Panc1 (cell line): ENCODE results near the gene CHST5. TPM values are rescaled to one million over a fixed set of nuclear protein-coding genes. Genes with fewer than 3 reads are reported as not detected.
A peak's percentile ranks its signal among the peaks of the same experiment; 100 is the strongest.

Experiments
- ATAC-seq: fragments of 200-7000 bp; cut with Tn5 transposase; 2 replicates; pipeline ENCODE4 v1.9.1; 2020; ENCODE audit warnings: mild to moderate bottlenecking, moderate library complexity
- BruUV-seq: library from RNA; stranded (reverse); fragments of 400-500 nt; replicated peaks from 2 replicates; lab custom pipeline; 2021; lab: Mats Ljungman, UMichigan
- CTCF ChIA-PET: fragments of 300-600 bp; sonication (Branson Sonifier 250); formaldehyde crosslinking; loops from one replicate; lab custom pipeline; 2022; ENCODE audit warnings: antibody characterized with exemption; lab: Charles Lee
- POLR2A ChIA-PET: fragments of 300-600 bp; sonication (Branson Sonifier 250); formaldehyde crosslinking; loops from one replicate; lab custom pipeline; 2022; ENCODE audit warnings: antibody characterized with exemption; lab: Charles Lee
- DNase-seq: peaks from one replicate; pipeline ENCODE4 v3.0.0-alpha.2; 2010; ENCODE audit warnings: low read depth, low spot score
- H3K27ac ChIP-seq: 2 replicates; pipeline ENCODE4 v1.5.1; 2011; ENCODE audit warnings: mild to moderate bottlenecking, low read length, inconsistent platforms
- H3K27me3 ChIP-seq: fragments of 200-500 bp; sonication (Bioruptor generic); 2 replicates; pipeline ENCODE4 v1.6.0; 2014; ENCODE audit warnings: low read length, inconsistent platforms; ENCODE audit not compliant: control insufficient read depth, insufficient read depth
- H3K36me3 ChIP-seq: fragments of 200-500 bp; sonication (Bioruptor generic); 2 replicates; pipeline ENCODE4 v1.5.1; 2014; ENCODE audit warnings: inconsistent platforms, mild to moderate bottlenecking, low read length, moderate library complexity; ENCODE audit not compliant: control insufficient read depth, insufficient read depth
- H3K4me1 ChIP-seq: 2 replicates; pipeline ENCODE4 v1.5.1; 2011; ENCODE audit warnings: inconsistent platforms, mild to moderate bottlenecking, low read length, moderate library complexity; ENCODE audit not compliant: control insufficient read depth, insufficient read depth
- H3K4me3 ChIP-seq, 2 experiments: 2 replicates each; pipeline ENCODE4 v1.5.1; 2011 to 2012; ENCODE audit warnings: low read depth in 2 of 2, low read length in 2 of 2, mild to moderate bottlenecking in 2 of 2, inconsistent platforms in 1 of 2, moderate library complexity in 1 of 2
- H3K9me3 ChIP-seq: fragments of 200-500 bp; sonication (Bioruptor generic); 2 replicates; pipeline ENCODE4 v1.5.1; 2014; ENCODE audit warnings: low read depth, mild to moderate bottlenecking, inconsistent platforms, low read length, moderate library complexity; ENCODE audit not compliant: control insufficient read depth, insufficient read depth
- POLR2AphosphoS5 ChIP-seq: IDR thresholded peaks from 2 replicates; pipeline ENCODE4 v1.6.1; 2012; ENCODE audit warnings: mild to moderate bottlenecking, low read depth, low read length, moderate library complexity
- SIN3A ChIP-seq: IDR thresholded peaks from 2 replicates; pipeline ENCODE4 v1.6.1; 2012; ENCODE audit warnings: low read depth, mild to moderate bottlenecking, low read length, moderate library complexity, borderline replicate concordance; ENCODE audit not compliant: insufficient read depth
- TCF7L2 ChIP-seq: IDR thresholded peaks from 2 replicates; pipeline ENCODE4 v1.6.1; 2011; ENCODE audit warnings: mild to moderate bottlenecking, low read depth, low read length, inconsistent platforms
- in situ Hi-C: cut with HindIII; loops from 2 replicates; pipeline ENCODE4 v1.10.0; 2016; ENCODE audit warnings: low sequenced_read_pairs, low pct_unique_long_range_greater_than_20kb
- intact Hi-C: fragments of 100-400 bp; cut with micrococcal nuclease; formaldehyde crosslinking; loops from one replicate; pipeline ENCODE4 v1.10.0; 2022; ENCODE audit not compliant: unreplicated experiment
- total RNA-seq: library from RNA; stranded (reverse); gene quantifications from one replicate; pipeline ENCODE4 v1.2.1, GENCODE V29; 2021; ENCODE audit not compliant: unreplicated experiment
- TF ChIP-seq, protein P1 (sequence below): fragments of 450-650 bp; IDR thresholded peaks from 2 replicates; pipeline ENCODE4 v1.5.1; 2017; ENCODE audit warnings: mild to moderate bottlenecking
- TF ChIP-seq, protein P2 (sequence below), 2 experiments: IDR thresholded peaks; 2 replicates each; pipeline ENCODE4 v1.6.1; 2011 to 2012; ENCODE audit warnings: low read depth in 2 of 2, control low read depth in 1 of 2, low read length in 1 of 2, mild to moderate bottlenecking in 1 of 2, moderate library complexity in 1 of 2; ENCODE audit not compliant: insufficient read depth in 1 of 2

CHST5 gene
- total RNA-seq, 1 experiment from 2014 or later = 0.15 TPM

DNA sequence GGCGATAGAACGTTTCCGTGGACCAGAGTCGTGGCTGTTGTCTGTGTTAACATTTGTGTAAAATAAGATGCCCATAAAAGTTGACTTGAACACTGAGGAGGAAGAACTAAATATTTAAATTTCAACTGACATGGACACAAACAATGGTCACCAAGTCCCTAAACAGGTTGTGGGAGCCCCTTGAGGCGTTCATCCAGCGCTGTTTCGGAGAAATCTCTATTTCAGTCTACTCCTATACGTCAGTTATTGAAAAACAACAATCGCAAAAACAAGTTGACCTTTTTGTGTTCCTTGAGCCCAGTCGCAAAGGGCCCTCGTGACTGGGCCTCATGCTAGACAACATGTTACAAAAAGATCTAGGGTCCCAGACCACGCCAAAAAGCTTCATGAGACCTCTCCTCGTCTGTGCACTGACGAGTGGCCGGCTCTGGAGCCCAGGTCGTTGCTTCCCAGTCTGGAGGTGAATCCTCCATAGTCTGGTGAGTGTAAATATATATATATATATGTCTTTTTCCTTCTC lies 20.6 kb upstream of the CHST5 start:
- Histone ChIP-seq H3K27me3 (peaks cover 2% of the 10 kb centered on the region; the same call in 1 of the 2 replicates), H3K27ac (peak overlapping the region; percentile 82), H3K4me3 (peak overlapping the region; percentile 74 to 79), H3K4me1 (no peaks in the 10 kb centered on the region), H3K36me3 (no peaks in the 10 kb centered on the region), H3K9me3 (no peaks in the 10 kb centered on the region)
- intact Hi-C loops (loop anchor here (10.0 kb wide), 1 partner anchor 82 kb away; no protein-coding TSS in a partner anchor), in situ Hi-C loops (no loop called here)
- ChIA-PET POLR2A (interaction anchor here (1.3 kb wide), 1 partner anchor 8 kb away, joined by 3 read pairs; no protein-coding TSS in a partner anchor), CTCF (no interaction called here)
- DNase-seq (no peak), ATAC-seq (peak; percentile 2; the same call in 1 of the 2 replicates)
- TF ChIP-seq, protein P1, sequence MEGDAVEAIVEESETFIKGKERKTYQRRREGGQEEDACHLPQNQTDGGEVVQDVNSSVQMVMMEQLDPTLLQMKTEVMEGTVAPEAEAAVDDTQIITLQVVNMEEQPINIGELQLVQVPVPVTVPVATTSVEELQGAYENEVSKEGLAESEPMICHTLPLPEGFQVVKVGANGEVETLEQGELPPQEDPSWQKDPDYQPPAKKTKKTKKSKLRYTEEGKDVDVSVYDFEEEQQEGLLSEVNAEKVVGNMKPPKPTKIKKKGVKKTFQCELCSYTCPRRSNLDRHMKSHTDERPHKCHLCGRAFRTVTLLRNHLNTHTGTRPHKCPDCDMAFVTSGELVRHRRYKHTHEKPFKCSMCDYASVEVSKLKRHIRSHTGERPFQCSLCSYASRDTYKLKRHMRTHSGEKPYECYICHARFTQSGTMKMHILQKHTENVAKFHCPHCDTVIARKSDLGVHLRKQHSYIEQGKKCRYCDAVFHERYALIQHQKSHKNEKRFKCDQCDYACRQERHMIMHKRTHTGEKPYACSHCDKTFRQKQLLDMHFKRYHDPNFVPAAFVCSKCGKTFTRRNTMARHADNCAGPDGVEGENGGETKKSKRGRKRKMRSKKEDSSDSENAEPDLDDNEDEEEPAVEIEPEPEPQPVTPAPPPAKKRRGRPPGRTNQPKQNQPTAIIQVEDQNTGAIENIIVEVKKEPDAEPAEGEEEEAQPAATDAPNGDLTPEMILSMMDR = no peak
- TF ChIP-seq SIN3A (no peak), TCF7L2 (no peak), POLR2AphosphoS5 (no peak)
- TF ChIP-seq, protein P2, sequence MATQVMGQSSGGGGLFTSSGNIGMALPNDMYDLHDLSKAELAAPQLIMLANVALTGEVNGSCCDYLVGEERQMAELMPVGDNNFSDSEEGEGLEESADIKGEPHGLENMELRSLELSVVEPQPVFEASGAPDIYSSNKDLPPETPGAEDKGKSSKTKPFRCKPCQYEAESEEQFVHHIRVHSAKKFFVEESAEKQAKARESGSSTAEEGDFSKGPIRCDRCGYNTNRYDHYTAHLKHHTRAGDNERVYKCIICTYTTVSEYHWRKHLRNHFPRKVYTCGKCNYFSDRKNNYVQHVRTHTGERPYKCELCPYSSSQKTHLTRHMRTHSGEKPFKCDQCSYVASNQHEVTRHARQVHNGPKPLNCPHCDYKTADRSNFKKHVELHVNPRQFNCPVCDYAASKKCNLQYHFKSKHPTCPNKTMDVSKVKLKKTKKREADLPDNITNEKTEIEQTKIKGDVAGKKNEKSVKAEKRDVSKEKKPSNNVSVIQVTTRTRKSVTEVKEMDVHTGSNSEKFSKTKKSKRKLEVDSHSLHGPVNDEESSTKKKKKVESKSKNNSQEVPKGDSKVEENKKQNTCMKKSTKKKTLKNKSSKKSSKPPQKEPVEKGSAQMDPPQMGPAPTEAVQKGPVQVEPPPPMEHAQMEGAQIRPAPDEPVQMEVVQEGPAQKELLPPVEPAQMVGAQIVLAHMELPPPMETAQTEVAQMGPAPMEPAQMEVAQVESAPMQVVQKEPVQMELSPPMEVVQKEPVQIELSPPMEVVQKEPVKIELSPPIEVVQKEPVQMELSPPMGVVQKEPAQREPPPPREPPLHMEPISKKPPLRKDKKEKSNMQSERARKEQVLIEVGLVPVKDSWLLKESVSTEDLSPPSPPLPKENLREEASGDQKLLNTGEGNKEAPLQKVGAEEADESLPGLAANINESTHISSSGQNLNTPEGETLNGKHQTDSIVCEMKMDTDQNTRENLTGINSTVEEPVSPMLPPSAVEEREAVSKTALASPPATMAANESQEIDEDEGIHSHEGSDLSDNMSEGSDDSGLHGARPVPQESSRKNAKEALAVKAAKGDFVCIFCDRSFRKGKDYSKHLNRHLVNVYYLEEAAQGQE (IDR thresholded peaks at IDR 0.05; ENCODE audit: insufficient read depth in 1 of 2, low read depth in 2 of 2, low read length in 1 of 2) = no peak
- BruUV-seq = no TSS peak

DNA sequence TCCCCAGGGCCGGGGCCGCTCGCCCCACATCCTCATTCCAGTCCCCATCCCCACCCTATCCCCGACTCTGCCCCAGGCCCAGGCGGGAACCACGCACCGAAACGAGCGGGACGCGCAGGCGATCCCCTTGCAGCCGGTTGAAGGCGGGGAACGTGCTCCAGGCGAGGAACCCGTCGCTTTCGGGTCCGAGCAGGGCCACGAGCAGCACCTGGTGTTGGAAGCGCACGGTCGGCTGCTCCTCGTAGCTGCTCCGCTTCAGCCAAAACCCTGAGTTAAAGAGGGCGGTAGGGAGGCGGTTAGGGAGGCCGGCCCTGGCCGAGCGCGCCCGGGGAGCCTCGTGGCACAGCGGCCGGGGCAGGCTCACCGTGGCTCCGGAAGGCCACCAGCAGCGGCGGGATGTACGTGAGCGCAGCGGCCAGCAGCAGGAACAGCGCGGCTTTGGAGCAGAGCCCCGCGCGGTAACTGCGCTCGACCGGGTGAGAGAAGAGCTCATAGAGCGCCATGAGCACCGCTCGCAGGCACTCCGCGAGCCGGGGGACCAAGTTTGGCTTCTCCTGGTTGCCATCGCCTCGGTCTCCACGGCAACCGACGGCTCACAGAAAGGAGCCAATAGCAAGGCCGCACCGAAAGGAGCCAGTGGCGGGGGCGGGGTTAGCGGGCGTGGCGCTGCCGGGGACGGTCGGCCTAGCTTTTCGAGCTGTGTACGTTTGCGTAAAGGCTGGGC lies 20.0 kb upstream of the CHST5 start, which contains the start of gene TMEM231:
TSS of gene TMEM231 (minus strand) at position 546 of the 724 bp plus-strand sequence. CDS start at position 503, 43 bp downstream.
- no peaks in the 10 kb centered on the region for H3K4me1 ChIP-seq
- H3K4me3 ChIP-seq = peak within 1 kb of the TSS; percentile 74 to 79
- H3K27me3 ChIP-seq = no peaks in the 10 kb centered on the region
- ChIA-PET POLR2A (interaction anchor here (1.3 kb wide), 1 partner anchor 9 kb away, joined by 3 read pairs; no protein-coding TSS in a partner anchor), CTCF (interaction anchor here (0.6 kb wide), 1 partner anchor 90 kb away, joined by 17 read pairs; no protein-coding TSS in a partner anchor)
- no peaks in the 10 kb centered on the region for H3K9me3 ChIP-seq
- intact Hi-C loops = loop anchor here (10.0 kb wide), 1 partner anchor 81 kb away; no protein-coding TSS in a partner anchor
- TF ChIP-seq, protein P2 (IDR thresholded peaks at IDR 0.05; ENCODE audit: insufficient read depth in 1 of 2, low read depth in 2 of 2, low read length in 1 of 2) = no peak
- TF ChIP-seq, protein P1 = no peak
- no peak for TF ChIP-seq TCF7L2
- TF ChIP-seq SIN3A = no peak
- TF ChIP-seq POLR2AphosphoS5 = no peak; the same call in 1 of the 2 replicates
- ATAC-seq (peak; percentile 95), DNase-seq (no peak)
- no TSS peak for BruUV-seq
- H3K36me3 ChIP-seq = no peaks in the 10 kb centered on the region
- in situ Hi-C loops = no loop called here
- peak within 1 kb of the TSS; percentile 82 for H3K27ac ChIP-seq
